Retina (tissue), 1 donor: ENCODE data around the gene HCFC1R1.

Source experiments
- DNase-seq: peaks from one replicate; pipeline ENCODE4 v3.0.0-alpha.2; 2016

Gene HCFC1R1

GRCh38 chr16:2991566-2992261 is 32.0 kb downstream of the HCFC1R1 start:
- DNase-seq, result no peak

GRCh38 chr16:2990891-2991290 is 32.9 kb downstream of the HCFC1R1 start:
- DNase-seq, result no peak

- no peak for DNase-seq
Measured at GRCh38 chr16:2988590-2989099, 35.1 kb downstream of the HCFC1R1 start.

GRCh38 chr16:2987833-2988232 is 35.9 kb downstream of the HCFC1R1 start:
- no peak for DNase-seq

GRCh38 chr16:2987286-2987685 is 36.5 kb downstream of the HCFC1R1 start:
- no peak for DNase-seq

GRCh38 chr16:2986623-2987188 is 37.0 kb downstream of the HCFC1R1 start:
- no peak for DNase-seq

GRCh38 chr16:2985893-2986355 is 37.8 kb downstream of the HCFC1R1 start:
- no peak for DNase-seq

GRCh38 chr16:2985462-2985861 is 38.3 kb downstream of the HCFC1R1 start:
- DNase-seq, result no peak

GRCh38 chr16:2983706-2984136 is 40.0 kb downstream of the HCFC1R1 start:
- DNase-seq, result peak; percentile 96

- no peak for DNase-seq
Measured at GRCh38 chr16:2982402-2982801, 41.3 kb downstream of the HCFC1R1 start.

GRCh38 chr16:2981899-2982250 is 41.9 kb downstream of the HCFC1R1 start:
- no peak for DNase-seq

- DNase-seq, result no peak
Measured at GRCh38 chr16:2981177-2981898, 42.4 kb downstream of the HCFC1R1 start.

GRCh38 chr16:2980227-2981176 is 43.2 kb downstream of the HCFC1R1 start, which contains the start of gene PKMYT1:
PKMYT1 (minus strand) TSS chr16:2980446; CDS start chr16:2979657, 789 bp downstream.
- peak; percentile 97 for DNase-seq

GRCh38 chr16:2979669-2980226 is 44.0 kb downstream of the HCFC1R1 start:
- no peak for DNase-seq

- DNase-seq, result no peak
Measured at GRCh38 chr16:2977440-2977839, 46.3 kb downstream of the HCFC1R1 start.

- no peak for DNase-seq
Measured at GRCh38 chr16:2976673-2977072, 47.1 kb downstream of the HCFC1R1 start.

GRCh38 chr16:2976201-2976600 is 47.5 kb downstream of the HCFC1R1 start:
- no peak for DNase-seq

- DNase-seq, result no peak
Measured at GRCh38 chr16:2975161-2975795, 48.5 kb downstream of the HCFC1R1 start.

GRCh38 chr16:2974319-2975056 is 49.3 kb downstream of the HCFC1R1 start:
- no peak for DNase-seq

GRCh38 chr16:2973605-2974318 is 50.0 kb downstream of the HCFC1R1 start:
- DNase-seq, result no peak
